Lower leg skin (tissue), 4 donors: Measurements from ENCODE around the gene ARHGAP15. TPM values are rescaled to one million over a fixed set of nuclear protein-coding genes. Genes with fewer than 3 reads are reported as not detected.

ENCODE experiments used
- DNase-seq, 2 donors: peaks; one replicate each; pipeline ENCODE4 v3.0.0-alpha.2; 2019; ENCODE audit warnings: low spot score in 2 of 2
- H3K4me3 ChIP-seq: fragments of 200-600 bp; sonication (generic); 2 replicates; pipeline ENCODE4 v1.5.1; 2017; ENCODE audit warnings: mild to moderate bottlenecking, low read depth; ENCODE audit not compliant: poor library complexity, severe bottlenecking
- CTCF ChIP-seq, 3 donors: fragments of 450-650 bp; IDR thresholded peaks; one replicate each; pipeline ENCODE4 v1.5.1; 2016; ENCODE audit warnings: antibody characterized with exemption in 3 of 3, mild to moderate bottlenecking in 3 of 3, moderate library complexity in 2 of 3
- POLR2A ChIP-seq, 2 donors: fragments of 450-650 bp; IDR thresholded peaks; one replicate each; pipeline ENCODE4 v1.6.1; 2016 to 2017; ENCODE audit warnings: antibody characterized with exemption in 2 of 2, mild to moderate bottlenecking in 1 of 2, moderate library complexity in 1 of 2
- WGBS, 2 donors: methylation state at CpG; one replicate each; pipeline ENCODE4 v1.1.5; 2018; 5-methylcytosine and 5-hydroxymethylcytosine counted together
- intact Hi-C: fragments of 100-400 bp; cut with DNase I; formaldehyde crosslinking; loops from one replicate; pipeline ENCODE4 v1.15.0; 2023; ENCODE audit warnings: low total_unique reads
- total RNA-seq, 4 donors: library from RNA; depleted of rRNA; stranded (reverse); fragments of >200 nt; gene quantifications; one replicate each; pipeline ENCODE4 v1.1.0, GENCODE V29; 2016

The ARHGAP15 gene
- total RNA-seq, 4 donors from 2014 or later = 1.1 to 4.6 (median 2.4) TPM

DNA sequence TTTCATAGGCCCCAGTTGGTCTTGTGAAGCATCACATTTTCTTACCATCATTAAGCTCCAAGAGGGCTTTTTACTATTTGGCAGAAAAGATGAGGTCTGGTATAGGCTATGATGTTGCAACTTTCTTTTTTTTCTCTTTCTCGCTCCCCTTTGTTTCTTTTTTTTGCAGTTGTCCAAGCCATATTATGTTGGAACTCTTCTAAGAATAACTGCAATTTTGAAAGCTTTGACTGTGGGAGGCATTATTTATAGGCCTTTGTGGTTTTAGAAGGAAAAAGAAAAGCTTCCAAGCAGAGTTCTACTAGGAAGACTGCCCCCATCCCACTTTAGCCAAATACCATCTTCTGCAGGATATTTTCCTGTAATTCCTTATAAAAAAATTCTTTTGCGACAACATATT is 571.6 kb downstream of the ARHGAP15 start:
- no peak for DNase-seq
- no peak overlapping the region for H3K4me3 ChIP-seq
- intact Hi-C loops = no loop called here
- no peak for TF ChIP-seq POLR2A (IDR thresholded peaks at IDR 0.05)
- TF ChIP-seq CTCF (IDR thresholded peaks at IDR 0.05) = no peak
- 66 to 67% methylated on average over 2 of the region's 2 CpGs for WGBS, 2 donors

DNA sequence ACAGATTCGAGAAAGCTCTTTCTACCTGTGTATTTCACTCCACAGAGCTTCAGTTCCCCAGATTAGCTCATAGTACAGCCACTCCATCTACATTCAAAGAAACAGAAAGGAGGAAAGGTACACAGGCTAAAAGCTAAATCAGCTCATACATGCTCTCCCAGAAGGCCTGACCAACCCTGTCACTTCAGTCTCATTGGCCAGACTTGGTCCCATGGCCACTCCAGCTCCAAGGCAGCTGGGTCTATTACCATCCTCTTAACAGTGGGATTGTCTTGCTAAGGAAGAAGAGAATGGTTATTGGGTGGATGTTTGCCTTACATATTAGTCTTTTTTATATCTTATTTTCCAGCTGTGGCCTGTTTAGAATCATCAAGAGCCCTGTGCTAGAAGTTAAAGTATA is 572.6 kb downstream of the ARHGAP15 start:
- DNase-seq = no peak
- WGBS, 2 donors = 94 to 100% methylated on average over 1 of the region's 1 CpG
- intact Hi-C loops = no loop called here
- no peak overlapping the region for H3K4me3 ChIP-seq
- TF ChIP-seq CTCF (IDR thresholded peaks at IDR 0.05) (no peak), POLR2A (IDR thresholded peaks at IDR 0.05) (no peak)

DNA sequence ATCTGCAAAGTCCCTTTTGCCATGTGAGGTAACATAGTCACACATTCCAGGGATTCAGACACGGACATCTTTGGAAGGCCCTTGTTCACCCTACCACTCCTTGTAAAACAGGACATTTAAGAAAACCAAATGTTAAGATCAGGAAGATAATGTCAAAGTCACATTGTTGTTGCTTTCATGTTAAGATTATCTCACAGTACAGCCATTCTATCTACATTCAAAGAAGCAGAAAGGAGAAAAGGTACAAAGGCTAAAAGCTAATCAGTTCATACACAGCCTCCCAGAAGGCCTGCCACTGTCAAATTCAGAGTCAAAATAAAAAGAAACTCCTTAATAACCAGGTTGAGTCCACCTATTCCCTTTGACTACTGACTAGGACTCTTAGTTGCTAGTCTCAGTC is 573.7 kb downstream of the ARHGAP15 start:
- no peak for TF ChIP-seq POLR2A (IDR thresholded peaks at IDR 0.05)
- TF ChIP-seq CTCF (IDR thresholded peaks at IDR 0.05) = no peak
- intact Hi-C loops = no loop called here
- 85 to 89% methylated on average over 1 of the region's 1 CpG for WGBS, 2 donors
- no peak overlapping the region for H3K4me3 ChIP-seq
- DNase-seq = no peak

DNA sequence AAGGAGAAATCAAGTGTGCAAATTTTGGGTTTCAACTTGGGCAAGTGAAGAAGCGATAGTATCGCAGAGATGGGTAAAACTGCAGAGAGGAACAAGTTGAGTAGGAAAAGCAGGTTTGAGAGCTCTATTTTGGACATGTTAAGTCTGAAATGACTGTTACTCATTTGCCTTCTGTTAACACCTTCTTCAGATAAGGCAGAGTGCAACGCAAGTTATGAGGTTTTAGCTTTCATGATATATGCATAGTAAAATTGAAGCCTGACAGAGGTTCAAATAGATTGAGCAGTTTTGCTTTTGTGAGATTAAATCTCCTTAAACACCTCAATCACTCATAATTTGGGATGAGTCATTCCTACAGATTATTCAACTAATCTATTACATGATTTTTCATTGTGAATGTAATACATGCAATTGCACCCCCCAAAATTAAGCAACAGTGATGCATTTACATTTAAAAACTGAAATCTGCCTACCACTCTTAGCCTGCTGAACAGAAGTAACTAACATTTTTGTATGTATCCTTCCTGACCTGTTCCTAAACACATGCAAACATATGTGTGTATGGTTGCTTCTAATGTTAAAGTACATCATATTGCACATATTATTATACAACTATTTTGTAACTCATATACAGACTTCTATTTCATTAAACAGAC is 575.4 kb downstream of the ARHGAP15 start:
- WGBS, 2 donors = 64 to 70% methylated on average over 3 of the region's 3 CpGs
- DNase-seq = no peak
- intact Hi-C loops = no loop called here
- no peak overlapping the region for H3K4me3 ChIP-seq
- TF ChIP-seq CTCF (IDR thresholded peaks at IDR 0.05) (no peak), POLR2A (IDR thresholded peaks at IDR 0.05) (no peak)

DNA sequence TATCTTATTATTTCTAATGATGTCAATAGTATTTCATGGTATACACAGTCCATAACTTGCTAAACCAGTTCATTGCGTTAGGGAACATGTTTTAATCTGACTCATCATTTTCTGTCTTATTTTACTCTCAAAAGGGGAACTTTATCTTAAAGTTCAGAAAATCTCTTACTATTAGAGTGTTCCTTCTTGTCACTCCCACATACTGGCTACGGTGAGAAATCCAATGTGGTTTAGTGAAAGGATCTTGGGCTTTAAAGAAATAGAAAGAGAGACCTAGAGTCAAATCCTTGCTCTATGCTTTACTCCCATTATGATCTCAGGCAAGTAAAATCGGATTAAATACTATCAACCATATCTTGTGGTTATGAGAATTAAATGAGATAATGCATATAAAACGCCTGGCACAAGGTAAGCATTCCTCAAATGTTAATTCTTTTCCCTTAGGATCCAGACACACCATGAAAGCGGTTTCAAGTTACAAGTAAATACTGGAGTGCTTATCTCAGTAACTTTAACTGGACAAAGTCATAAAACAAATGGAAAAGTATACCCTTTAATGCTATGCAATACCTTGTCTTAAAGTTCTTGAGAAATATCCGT is 576.0 kb downstream of the ARHGAP15 start:
- H3K4me3 ChIP-seq = no peak overlapping the region
- TF ChIP-seq CTCF (IDR thresholded peaks at IDR 0.05) (no peak), POLR2A (IDR thresholded peaks at IDR 0.05) (no peak)
- intact Hi-C loops = no loop called here
- WGBS, 2 donors = 48 to 51% methylated on average over 6 of the region's 6 CpGs
- DNase-seq = no peak

GRCh38 chr2:143706354-143706753 is 577.1 kb downstream of the ARHGAP15 start:
- H3K4me3 ChIP-seq = no peak overlapping the region
- DNase-seq = no peak
- intact Hi-C loops = no loop called here
- TF ChIP-seq CTCF (IDR thresholded peaks at IDR 0.05) (no peak), POLR2A (IDR thresholded peaks at IDR 0.05) (no peak)
- 82 to 88% methylated on average over 3 of the region's 3 CpGs for WGBS, 2 donors
